ENCODE data around the gene USP17L13. TPM values are rescaled to one million over a fixed set of nuclear protein-coding genes. Genes with fewer than 3 reads are reported as not detected.

The USP17L13 gene, protein sequence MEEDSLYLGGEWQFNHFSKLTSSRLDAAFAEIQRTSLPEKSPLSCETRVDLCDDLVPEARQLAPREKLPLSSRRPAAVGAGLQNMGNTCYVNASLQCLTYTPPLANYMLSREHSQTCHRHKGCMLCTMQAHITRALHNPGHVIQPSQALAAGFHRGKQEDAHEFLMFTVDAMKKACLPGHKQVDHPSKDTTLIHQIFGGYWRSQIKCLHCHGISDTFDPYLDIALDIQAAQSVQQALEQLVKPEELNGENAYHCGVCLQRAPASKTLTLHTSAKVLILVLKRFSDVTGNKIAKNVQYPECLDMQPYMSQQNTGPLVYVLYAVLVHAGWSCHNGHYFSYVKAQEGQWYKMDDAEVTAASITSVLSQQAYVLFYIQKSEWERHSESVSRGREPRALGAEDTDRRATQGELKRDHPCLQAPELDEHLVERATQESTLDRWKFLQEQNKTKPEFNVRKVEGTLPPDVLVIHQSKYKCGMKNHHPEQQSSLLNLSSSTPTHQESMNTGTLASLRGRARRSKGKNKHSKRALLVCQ
- total RNA-seq: not detected in 2 replicates

DNA sequence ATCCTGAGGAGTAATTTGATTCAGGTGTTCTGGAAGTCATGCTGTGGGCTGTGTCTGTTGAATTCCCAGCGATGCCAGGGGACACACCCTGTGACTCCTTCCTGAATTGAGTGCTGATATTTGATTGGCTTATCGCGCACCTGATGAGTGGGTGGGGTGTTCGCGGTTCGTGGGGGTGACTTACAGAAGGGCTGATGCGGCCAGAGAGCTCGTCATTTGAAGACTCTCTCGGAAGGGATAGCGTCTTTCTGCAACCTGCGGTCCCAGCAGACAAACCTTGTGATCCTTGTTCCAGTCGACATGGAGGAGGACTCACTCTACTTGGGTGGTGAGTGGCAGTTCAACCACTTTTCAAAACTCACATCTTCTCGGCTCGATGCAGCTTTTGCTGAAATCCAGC is at the start of gene USP17L13:
Gene USP17L13 (plus strand): TSS at position 301 of the 400 bp plus-strand sequence. CDS start 0 bp downstream, at position 301.

DNA sequence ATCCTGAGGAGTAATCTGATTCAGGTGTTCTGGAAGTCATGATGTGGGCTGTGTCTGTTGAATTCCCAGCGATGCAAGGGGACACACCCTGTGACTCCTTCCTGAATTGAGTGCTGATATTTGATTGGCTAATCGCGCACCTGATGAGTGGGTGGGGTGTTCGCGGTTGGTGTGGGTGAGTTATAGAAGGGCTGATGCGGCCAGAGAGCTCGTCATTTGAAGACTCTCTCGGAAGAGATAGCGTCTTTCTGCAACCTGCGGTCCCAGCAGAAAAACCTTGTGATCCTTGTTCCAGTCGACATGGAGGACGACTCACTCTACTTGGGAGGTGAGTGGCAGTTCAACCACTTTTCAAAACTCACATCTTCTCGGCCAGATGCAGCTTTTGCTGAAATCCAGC is 14.3 kb upstream of the USP17L13 start, which contains the start of gene USP17L10:
Gene USP17L10 (plus strand): TSS at position 301 of the 400 bp plus-strand sequence. CDS start 0 bp downstream, at position 301.

DNA sequence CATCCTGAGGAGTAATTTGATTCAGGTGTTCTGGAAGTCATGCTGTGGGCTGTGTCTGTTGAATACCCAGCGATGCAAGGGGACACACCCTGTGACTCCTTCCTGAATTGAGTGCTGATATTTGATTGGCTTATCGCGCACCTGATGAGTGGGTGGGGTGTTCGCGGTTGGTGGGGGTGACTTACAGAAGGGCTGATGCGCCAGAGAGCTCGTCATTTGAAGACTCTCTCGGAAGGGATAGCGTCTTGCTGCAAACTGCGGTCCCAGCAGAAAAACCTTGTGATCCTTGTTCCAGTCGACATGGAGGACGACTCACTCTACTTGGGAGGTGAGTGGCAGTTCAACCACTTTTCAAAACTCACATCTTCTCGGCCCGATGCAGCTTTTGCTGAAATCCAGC is 9.6 kb upstream of the USP17L13 start, which contains the start of gene USP17L11:
Gene USP17L11 (plus strand): TSS at position 301 of the 400 bp plus-strand sequence. CDS start 0 bp downstream, at position 301.

DNA sequence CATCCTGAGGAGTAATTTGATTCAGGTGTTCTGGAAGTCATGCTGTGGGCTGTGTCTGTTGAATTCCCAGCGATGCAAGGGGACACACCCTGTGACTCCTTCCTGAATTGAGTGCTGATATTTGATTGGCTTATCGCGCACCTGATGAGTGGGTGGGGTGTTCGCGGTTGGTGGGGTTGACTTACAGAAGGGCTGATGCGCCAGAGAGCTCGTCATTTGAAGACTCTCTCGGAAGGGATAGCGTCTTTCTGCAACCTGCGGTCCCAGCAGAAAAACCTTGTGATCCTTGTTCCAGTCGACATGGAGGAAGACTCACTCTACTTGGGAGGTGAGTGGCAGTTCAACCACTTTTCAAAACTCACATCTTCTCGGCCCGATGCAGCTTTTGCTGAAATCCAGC is 4.8 kb upstream of the USP17L13 start, which contains the start of gene USP17L12:
Gene USP17L12 (plus strand): TSS at position 301 of the 400 bp plus-strand sequence. CDS start 0 bp downstream, at position 301.

DNA sequence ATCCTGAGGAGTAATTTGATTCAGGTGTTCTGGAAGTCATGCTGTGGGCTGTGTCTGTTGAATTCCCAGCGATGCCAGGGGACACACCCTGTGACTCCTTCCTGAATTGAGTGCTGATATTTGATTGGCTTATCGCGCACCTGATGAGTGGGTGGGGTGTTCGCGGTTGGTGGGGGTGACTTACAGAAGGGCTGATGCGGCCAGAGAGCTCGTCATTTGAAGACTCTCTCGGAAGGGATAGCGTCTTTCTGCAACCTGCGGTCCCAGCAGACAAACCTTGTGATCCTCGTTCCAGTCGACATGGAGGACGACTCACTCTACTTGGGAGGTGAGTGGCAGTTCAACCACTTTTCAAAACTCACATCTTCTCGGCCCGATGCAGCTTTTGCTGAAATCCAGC is 9.4 kb downstream of the USP17L13 start, which contains the start of gene USP17L15:
Gene USP17L15 (plus strand): TSS at position 301 of the 400 bp plus-strand sequence. CDS start 0 bp downstream, at position 301.

DNA sequence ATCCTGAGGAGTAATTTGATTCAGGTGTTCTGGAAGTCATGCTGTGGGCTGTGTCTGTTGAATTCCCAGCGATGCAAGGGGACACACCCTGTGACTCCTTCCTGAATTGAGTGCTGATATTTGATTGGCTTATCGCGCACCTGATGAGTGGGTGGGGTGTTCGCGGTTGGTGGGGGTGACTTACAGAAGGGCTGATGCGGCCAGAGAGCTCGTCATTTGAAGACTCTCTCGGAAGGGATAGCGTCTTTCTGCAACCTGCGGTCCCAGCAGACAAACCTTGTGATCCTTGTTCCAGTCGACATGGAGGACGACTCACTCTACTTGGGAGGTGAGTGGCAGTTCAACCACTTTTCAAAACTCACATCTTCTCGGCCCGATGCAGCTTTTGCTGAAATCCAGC is 18.9 kb downstream of the USP17L13 start, which contains the start of gene USP17L17:
Gene USP17L17 (plus strand): TSS at position 301 of the 400 bp plus-strand sequence. CDS start 0 bp downstream, at position 301.

DNA sequence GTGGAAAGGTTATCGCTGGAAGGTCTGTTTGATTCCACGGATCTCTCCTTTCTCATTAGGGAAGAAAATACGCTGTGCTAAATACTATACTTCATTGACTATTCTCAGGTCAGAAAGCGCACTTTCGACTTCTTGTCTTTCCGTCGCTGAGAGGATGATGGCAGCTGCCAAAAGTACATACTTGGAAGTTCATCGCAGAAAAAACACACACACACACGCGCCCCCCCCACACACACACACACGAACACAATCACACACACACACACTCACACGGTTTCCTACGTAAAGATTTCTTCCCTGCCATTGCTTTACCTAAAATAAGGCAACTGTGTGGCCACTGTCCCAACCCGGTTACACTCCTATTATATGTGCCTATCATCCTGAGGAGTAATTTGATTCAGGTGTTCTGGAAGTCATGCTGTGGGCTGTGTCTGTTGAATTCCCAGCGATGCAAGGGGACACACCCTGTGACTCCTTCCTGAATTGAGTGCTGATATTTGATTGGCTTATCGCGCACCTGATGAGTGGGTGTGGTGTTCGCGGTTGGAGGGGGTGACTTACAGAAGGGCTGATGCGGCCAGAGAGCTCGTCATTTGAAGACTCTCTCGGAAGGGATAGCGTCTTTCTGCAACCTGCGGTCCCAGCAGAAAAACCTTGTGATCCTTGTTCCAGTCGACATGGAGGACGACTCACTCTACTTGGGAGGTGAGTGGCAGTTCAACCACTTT is 23.4 kb downstream of the USP17L13 start, which contains the start of gene USP17L18:
Gene USP17L18 (plus strand): TSS at position 678 of the 728 bp plus-strand sequence. CDS start 0 bp downstream, at position 678.

DNA sequence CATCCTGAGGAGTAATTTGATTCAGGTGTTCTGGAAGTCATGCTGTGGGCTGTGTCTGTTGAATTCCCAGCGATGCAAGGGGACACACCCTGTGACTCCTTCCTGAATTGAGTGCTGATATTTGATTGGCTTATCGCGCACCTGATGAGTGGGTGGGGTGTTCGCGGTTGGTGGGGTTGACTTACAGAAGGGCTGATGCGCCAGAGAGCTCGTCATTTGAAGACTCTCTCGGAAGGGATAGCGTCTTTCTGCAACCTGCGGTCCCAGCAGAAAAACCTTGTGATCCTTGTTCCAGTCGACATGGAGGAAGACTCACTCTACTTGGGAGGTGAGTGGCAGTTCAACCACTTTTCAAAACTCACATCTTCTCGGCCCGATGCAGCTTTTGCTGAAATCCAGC is 28.4 kb downstream of the USP17L13 start, which contains the start of gene USP17L19:
Gene USP17L19 (plus strand): TSS at position 301 of the 400 bp plus-strand sequence. CDS start 0 bp downstream, at position 301.

DNA sequence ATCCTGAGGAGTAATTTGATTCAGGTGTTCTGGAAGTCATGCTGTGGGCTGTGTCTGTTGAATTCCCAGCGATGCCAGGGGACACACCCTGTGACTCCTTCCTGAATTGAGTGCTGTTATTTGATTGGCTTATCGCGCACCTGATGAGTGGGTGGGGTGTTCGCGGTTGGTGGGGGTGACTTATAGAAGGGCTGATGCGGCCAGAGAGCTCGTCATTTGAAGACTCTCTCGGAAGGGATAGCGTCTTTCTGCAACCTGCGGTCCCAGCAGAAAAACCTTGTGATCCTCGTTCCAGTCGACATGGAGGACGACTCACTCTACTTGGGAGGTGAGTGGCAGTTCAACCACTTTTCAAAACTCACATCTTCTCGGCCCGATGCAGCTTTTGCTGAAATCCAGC is 33.1 kb downstream of the USP17L13 start, which contains the start of gene USP17L20:
Gene USP17L20 (plus strand): TSS at position 301 of the 400 bp plus-strand sequence. CDS start 0 bp downstream, at position 301.

DNA sequence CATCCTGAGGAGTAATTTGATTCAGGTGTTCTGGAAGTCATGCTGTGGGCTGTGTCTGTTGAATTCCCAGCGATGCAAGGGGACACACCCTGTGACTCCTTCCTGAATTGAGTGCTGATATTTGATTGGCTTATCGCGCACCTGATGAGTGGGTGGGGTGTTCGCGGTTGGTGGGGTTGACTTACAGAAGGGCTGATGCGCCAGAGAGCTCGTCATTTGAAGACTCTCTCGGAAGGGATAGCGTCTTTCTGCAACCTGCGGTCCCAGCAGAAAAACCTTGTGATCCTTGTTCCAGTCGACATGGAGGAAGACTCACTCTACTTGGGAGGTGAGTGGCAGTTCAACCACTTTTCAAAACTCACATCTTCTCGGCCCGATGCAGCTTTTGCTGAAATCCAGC is 37.9 kb downstream of the USP17L13 start, which contains the start of gene USP17L21:
Gene USP17L21 (plus strand): TSS at position 301 of the 400 bp plus-strand sequence. CDS start 0 bp downstream, at position 301.

DNA sequence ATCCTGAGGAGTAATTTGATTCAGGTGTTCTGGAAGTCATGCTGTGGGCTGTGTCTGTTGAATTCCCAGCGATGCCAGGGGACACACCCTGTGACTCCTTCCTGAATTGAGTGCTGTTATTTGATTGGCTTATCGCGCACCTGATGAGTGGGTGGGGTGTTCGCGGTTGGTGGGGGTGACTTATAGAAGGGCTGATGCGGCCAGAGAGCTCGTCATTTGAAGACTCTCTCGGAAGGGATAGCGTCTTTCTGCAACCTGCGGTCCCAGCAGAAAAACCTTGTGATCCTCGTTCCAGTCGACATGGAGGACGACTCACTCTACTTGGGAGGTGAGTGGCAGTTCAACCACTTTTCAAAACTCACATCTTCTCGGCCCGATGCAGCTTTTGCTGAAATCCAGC is 42.6 kb downstream of the USP17L13 start, which contains the start of gene USP17L22:
Gene USP17L22 (plus strand): TSS at position 301 of the 400 bp plus-strand sequence. CDS start 0 bp downstream, at position 301.

Other genes starting within 250 kb of the USP17L13 start
- not detected in 2 replicates for gene FAM90A26, start 54.5 kb upstream of the USP17L13 start, total RNA-seq
- not detected in 2 replicates for gene USP17L10, start 14.2 kb upstream of the USP17L13 start, total RNA-seq
- not detected in 2 replicates for gene USP17L11, start 9.5 kb upstream of the USP17L13 start, total RNA-seq
- not detected in 2 replicates for gene USP17L12, start 4.7 kb upstream of the USP17L13 start, total RNA-seq
- gene USP17L15, start 9.5 kb downstream of the USP17L13 start, total RNA-seq: not detected in 2 replicates
- gene USP17L17, start 19.0 kb downstream of the USP17L13 start, total RNA-seq: not detected in 2 replicates
- gene USP17L18, start 23.7 kb downstream of the USP17L13 start, total RNA-seq: not detected in 2 replicates
- not detected in 2 replicates for gene USP17L19, start 28.5 kb downstream of the USP17L13 start, total RNA-seq
- not detected in 2 replicates for gene USP17L20, start 33.2 kb downstream of the USP17L13 start, total RNA-seq
- not detected in 2 replicates for gene USP17L21, start 38.0 kb downstream of the USP17L13 start, total RNA-seq
- gene USP17L22, start 42.7 kb downstream of the USP17L13 start, total RNA-seq: not detected in 2 replicates
- gene USP17L24, start 100.3 kb downstream of the USP17L13 start, total RNA-seq: not detected in 2 replicates
- not detected in 2 replicates for gene USP17L25, start 105.0 kb downstream of the USP17L13 start, total RNA-seq
- gene USP17L26, start 109.8 kb downstream of the USP17L13 start, total RNA-seq: not detected in 2 replicates
- gene USP17L5, start 114.5 kb downstream of the USP17L13 start, total RNA-seq: not detected in 2 replicates
- gene USP17L27, start 119.3 kb downstream of the USP17L13 start, total RNA-seq: not detected in 2 replicates
- not detected in 2 replicates for gene USP17L28, start 124.0 kb downstream of the USP17L13 start, total RNA-seq
- gene USP17L29, start 128.7 kb downstream of the USP17L13 start, total RNA-seq: not detected in 2 replicates
- not detected in 2 replicates for gene USP17L30, start 138.2 kb downstream of the USP17L13 start, total RNA-seq
- gene DEFB131A, start 219.5 kb downstream of the USP17L13 start, total RNA-seq: not detected in 2 replicates